Sigmoid colon (tissue), 7 donors: ENCODE measurements around the gene MAPT. TPM values are rescaled to one million over a fixed set of nuclear protein-coding genes. Genes with fewer than 3 reads are reported as not detected.

Experiments used
- DNase-seq: peaks from one replicate; pipeline ENCODE4 v3.0.0-alpha.2; 2019
- H3K27ac ChIP-seq, 4 donors: fragments of 200-600 bp; sonication (generic); one replicate each; pipeline ENCODE4 v1.5.1; 2016 to 2019; ENCODE audit warnings: mild to moderate bottlenecking in 1 of 4
- H3K27me3 ChIP-seq, 3 donors: fragments of 200-600 bp; sonication (generic); one replicate each; pipeline ENCODE4 v1.5.1; 2019; ENCODE audit warnings: mild to moderate bottlenecking in 1 of 3
- H3K36me3 ChIP-seq, 4 donors: fragments of 200-600 bp; sonication (generic); one replicate each; pipeline ENCODE4 v1.5.1; 2016 to 2019
- H3K4me1 ChIP-seq, 4 donors: fragments of 200-600 bp; sonication (generic); one replicate each; pipeline ENCODE4 v1.5.1; 2017 to 2019
- H3K4me3 ChIP-seq, 4 donors: fragments of 200-600 bp; sonication (generic); one replicate each; pipeline ENCODE4 v1.5.1; 2017 to 2019; ENCODE audit warnings: mild to moderate bottlenecking in 2 of 4, moderate library complexity in 1 of 4
- H3K9me3 ChIP-seq, 4 donors: fragments of 200-600 bp in 3 of 4; sonication (generic) in 3 of 4; one replicate each; pipeline versions ENCODE4 v1.5.1 to v1.6.1; 2013 to 2019
- CTCF ChIP-seq, 4 experiments: fragments of 450-650 bp in 3 of 4; fragments of 200-600 bp in 1 of 4; IDR thresholded peaks; one replicate each; pipeline ENCODE4 v1.5.1; 2016 to 2019; ENCODE audit warnings: antibody characterized with exemption in 4 of 4, mild to moderate bottlenecking in 3 of 4, moderate library complexity in 2 of 4
- EP300 ChIP-seq, 4 donors: sonication (generic); formaldehyde crosslinking; IDR thresholded peaks; one replicate each; pipeline ENCODE4 v1.6.1; 2017; ENCODE audit warnings: antibody characterized with exemption in 4 of 4
- POLR2A ChIP-seq, 2 donors: fragments of 450-650 bp; IDR thresholded peaks; one replicate each; pipeline ENCODE4 v1.6.1; 2016; ENCODE audit warnings: antibody characterized with exemption in 2 of 2, mild to moderate bottlenecking in 2 of 2, moderate library complexity in 2 of 2
- POLR2AphosphoS5 ChIP-seq, 4 donors: sonication (generic); formaldehyde crosslinking; IDR thresholded peaks; one replicate each; pipeline ENCODE4 v1.6.1; 2017; ENCODE audit warnings: antibody characterized with exemption in 4 of 4
- WGBS, 2 donors: extraction: QIAGEN DNeasy Blood & Tissue Kit; methylation state at CpG; one replicate each; pipeline ENCODE4 v1.1.7; 2013; 5-methylcytosine and 5-hydroxymethylcytosine counted together
- intact Hi-C: fragments of 100-400 bp; cut with DNase I; formaldehyde crosslinking; loops from one replicate; pipeline ENCODE4 v1.15.1; 2023
- polyA plus RNA-seq, 3 donors: library from polyadenylated mRNA; stranded (reverse); fragments of 200-250 nt; gene quantifications; one replicate each; pipeline ENCODE4 v1.2.3, GENCODE V29; 2013
- total RNA-seq, 4 donors: library from RNA; depleted of rRNA; stranded (reverse); fragments of >200 nt; gene quantifications; one replicate each; pipeline ENCODE4 v1.1.0, GENCODE V29; 2016
- donor health status: healthy with polysubstance abuse.
- donor health status: Bipolar disorder and iron deficiency.
- donor health status: healthy.

Gene MAPT
- total and polyA plus RNA-seq, 7 donors, result 0.60 to 20.5 (median 10.9) TPM; not detected in 1

GRCh38 chr17:46025510-46026165, 131.3 kb downstream of the MAPT start:
- Histone ChIP-seq H3K27ac (peak overlapping the region in 2 of 4 donors; percentile 7 to 13), H3K4me3 (no peak overlapping the region), H3K36me3 (peaks cover under 1 to 32% (median 9%) of the 10 kb centered on the region in 4 donors), H3K9me3 (no peaks in the 10 kb centered on the region), H3K4me1 (peaks cover 0 to 5% (median 0%) of the 10 kb centered on the region in 4 donors), H3K27me3 (no peaks in the 10 kb centered on the region)
- DNase-seq, result no peak
- WGBS, 2 donors, result 81 to 89% methylated on average over 8 of the region's 8 CpGs
- intact Hi-C loops, result no loop called here
- TF ChIP-seq EP300 (IDR thresholded peaks at IDR 0.05), result no peak
- TF ChIP-seq CTCF (IDR thresholded peaks at IDR 0.05), result no peak
- TF ChIP-seq POLR2A (IDR thresholded peaks at IDR 0.05), result no peak
- TF ChIP-seq POLR2AphosphoS5 (IDR thresholded peaks at IDR 0.05), result no peak

GRCh38 chr17:46026166-46027047, 132.1 kb downstream of the MAPT start:
- H3K4me1 ChIP-seq, result peaks cover 0 to 5% (median 0%) of the 10 kb centered on the region in 4 donors
- H3K27me3 ChIP-seq, result no peaks in the 10 kb centered on the region
- TF ChIP-seq POLR2AphosphoS5 (IDR thresholded peaks at IDR 0.05), result no peak
- TF ChIP-seq EP300 (IDR thresholded peaks at IDR 0.05), result no peak
- TF ChIP-seq POLR2A (IDR thresholded peaks at IDR 0.05), result no peak
- TF ChIP-seq CTCF (IDR thresholded peaks at IDR 0.05), result no peak
- intact Hi-C loops, result no loop called here
- H3K36me3 ChIP-seq, result peaks cover 6 to 40% (median 16%) of the 10 kb centered on the region in 4 donors
- H3K4me3 ChIP-seq, result no peak overlapping the region
- 77 to 86% methylated on average over 17 of the region's 17 CpGs for WGBS, 2 donors
- no peaks in the 10 kb centered on the region for H3K9me3 ChIP-seq
- peak overlapping the region in 3 of 4 donors; percentile 29 to 35 (median 35) for H3K27ac ChIP-seq
- DNase-seq, result no peak

- Histone ChIP-seq H3K27me3 (no peaks in the 10 kb centered on the region), H3K27ac (peak overlapping the region in 3 of 4 donors; percentile 29 to 35 (median 35)), H3K36me3 (peaks cover 14 to 49% (median 25%) of the 10 kb centered on the region in 4 donors), H3K4me1 (peaks cover 0 to 5% (median 0%) of the 10 kb centered on the region in 4 donors), H3K4me3 (no peak overlapping the region), H3K9me3 (no peaks in the 10 kb centered on the region)
- 80 to 81% methylated on average over 12 of the region's 12 CpGs for WGBS, 2 donors
- TF ChIP-seq CTCF (IDR thresholded peaks at IDR 0.05) (no peak), POLR2AphosphoS5 (IDR thresholded peaks at IDR 0.05) (peak in 1 of 4 donors; percentile 41)
- DNase-seq, result no peak
- intact Hi-C loops, result no loop called here
Observed at GRCh38 chr17:46027048-46027975, 133.0 kb downstream of the MAPT start.

- no peaks in the 10 kb centered on the region for H3K27me3 ChIP-seq
Observed at GRCh38 chr17:46027976-46028325, 133.6 kb downstream of the MAPT start.

More at GRCh38 chr17:46027976-46028325, 133.6 kb downstream of the MAPT start:
- Histone ChIP-seq H3K27ac (peak overlapping the region in 1 of 4 donors; percentile 29), H3K4me1 (peaks cover 0 to 5% (median 0%) of the 10 kb centered on the region in 4 donors), H3K9me3 (no peaks in the 10 kb centered on the region), H3K36me3 (peaks cover 16 to 55% (median 31%) of the 10 kb centered on the region in 4 donors), H3K4me3 (no peak overlapping the region)
- TF ChIP-seq EP300 (IDR thresholded peaks at IDR 0.05) (no peak), POLR2A (IDR thresholded peaks at IDR 0.05) (no peak), POLR2AphosphoS5 (IDR thresholded peaks at IDR 0.05) (no peak), CTCF (IDR thresholded peaks at IDR 0.05) (no peak)
- DNase-seq, result no peak
- intact Hi-C loops, result no loop called here
- WGBS, 2 donors, result 80 to 84% methylated on average over 4 of the region's 4 CpGs
